HL-60 (cell line): Measurements from ENCODE around the gene ZBTB5.

Experiments
- DNase-seq, 2 experiments: peaks; one replicate each; pipeline ENCODE4 v3.0.0-alpha.2; 2010 to 2020; ENCODE audit warnings: low read depth in 1 of 2, low spot score in 1 of 2
- H3K27ac ChIP-seq: fragments of 250-450 bp; sonication (Bioruptor Pico); replicated peaks from 2 replicates; pipeline ENCODE4 v1.5.1; 2020; ENCODE audit warnings: mild to moderate bottlenecking, moderate library complexity
- H3K27me3 ChIP-seq: fragments of 250-450 bp; sonication (Bioruptor Pico); 2 replicates; pipeline ENCODE4 v1.5.1; 2021; ENCODE audit warnings: mild to moderate bottlenecking, moderate library complexity; ENCODE audit not compliant: insufficient read depth, poor library complexity, severe bottlenecking
- H3K4me3 ChIP-seq: replicated peaks from 2 replicates; pipeline ENCODE4 v1.5.1; 2011; ENCODE audit warnings: mild to moderate bottlenecking, control low read depth, low read length; ENCODE audit not compliant: insufficient read depth
- CTCF ChIP-seq: IDR thresholded peaks from one replicate; pipeline ENCODE4 v1.5.1; 2011; ENCODE audit warnings: low read length, control low read depth, inconsistent platforms; ENCODE audit not compliant: insufficient read depth
- GABPA ChIP-seq: IDR thresholded peaks from 2 replicates; pipeline ENCODE4 v1.6.1; 2012; ENCODE audit warnings: low read depth
- POLR2AphosphoS5 ChIP-seq: IDR thresholded peaks from 2 replicates; pipeline ENCODE4 v1.6.1; 2012; ENCODE audit warnings: low read depth
- REST ChIP-seq: IDR thresholded peaks from 2 replicates; pipeline ENCODE4 v1.6.1; 2012; ENCODE audit warnings: low read depth; ENCODE audit not compliant: insufficient replicate concordance
- SPI1 ChIP-seq: IDR thresholded peaks from 2 replicates; pipeline ENCODE4 v1.6.1; 2012; ENCODE audit warnings: low read depth, mild to moderate bottlenecking, borderline replicate concordance

ZBTB5 gene

GRCh38 chr9:37412431-37413151 lies 52.7 kb downstream of the ZBTB5 start:
- no peak overlapping the region for H3K4me3 ChIP-seq

GRCh38 chr9:37410969-37411785 lies 54.1 kb downstream of the ZBTB5 start:
- DNase-seq = no peak

More at GRCh38 chr9:37412431-37413151, 52.7 kb downstream of the ZBTB5 start:
- H3K27me3 ChIP-seq = no peaks in the 10 kb centered on the region
- no peak overlapping the region for H3K27ac ChIP-seq
- no peak for TF ChIP-seq SPI1
- TF ChIP-seq POLR2AphosphoS5 = no peak
- TF ChIP-seq CTCF = no peak
- no peak for TF ChIP-seq REST
- TF ChIP-seq GABPA = no peak
- no peak for DNase-seq

GRCh38 chr9:37410354-37410861 lies 54.8 kb downstream of the ZBTB5 start:
- no peak for TF ChIP-seq POLR2AphosphoS5
- no peak for TF ChIP-seq GABPA
- TF ChIP-seq CTCF = no peak
- no peak for TF ChIP-seq SPI1
- TF ChIP-seq REST = no peak
- Histone ChIP-seq H3K4me3 (no peak overlapping the region), H3K27me3 (no peaks in the 10 kb centered on the region), H3K27ac (no peak overlapping the region)
- DNase-seq = no peak

More at GRCh38 chr9:37410969-37411785, 54.1 kb downstream of the ZBTB5 start:
- no peak overlapping the region for H3K27ac ChIP-seq
- H3K4me3 ChIP-seq = no peak overlapping the region
- TF ChIP-seq GABPA = no peak
- no peaks in the 10 kb centered on the region for H3K27me3 ChIP-seq
